H1 (cell line): ENCODE measurements around the gene PRSS36. TPM values are rescaled to one million over a fixed set of nuclear protein-coding genes. Genes with fewer than 3 reads are reported as not detected.
A peak's percentile ranks its signal among the peaks of the same experiment; 100 is the strongest.

Experiments
- CTCF ChIA-PET: fragments of 300-600 bp; sonication (Branson Sonifier 250); formaldehyde crosslinking; loops from one replicate; lab custom pipeline; 2021; ENCODE audit not compliant: partially characterized antibody; lab: Charles Lee
- POLR2A ChIA-PET: fragments of 300-600 bp; sonication (Branson Sonifier 250); formaldehyde crosslinking; loops from one replicate; lab custom pipeline; 2021; ENCODE audit warnings: inconsistent platforms; ENCODE audit not compliant: partially characterized antibody; lab: Charles Lee
- DNase-seq, 2 experiments: peaks; one replicate each; pipeline versions ENCODE4 v3.0.0 to v3.0.0-alpha.2; 2010 to 2022; ENCODE audit warnings: low spot score in 2 of 2, low read depth in 1 of 2, mixed read lengths in 1 of 2
- FAIRE-seq: peaks from 2 replicates; lab custom pipeline; 2011; peaks lifted over from hg19 to GRCh38; lab: Jason Lieb, UNC
- H2AFZ ChIP-seq: 2 replicates; pipeline ENCODE4 v1.8.1; 2012; ENCODE audit warnings: low read length, inconsistent platforms
- H2AK5ac ChIP-seq: 2 replicates; pipeline ENCODE4 v1.6.1; 2013; ENCODE audit warnings: low read depth, low read length
- H2BK120ac ChIP-seq: replicated peaks from 2 replicates; pipeline ENCODE3; 2013; ENCODE audit warnings: low read depth, low read length, inconsistent platforms
- H2BK12ac ChIP-seq: 2 replicates; pipeline ENCODE4 v1.6.1; 2013; ENCODE audit warnings: low read depth, low read length
- H2BK15ac ChIP-seq: 2 replicates; pipeline ENCODE4 v1.6.1; 2013; ENCODE audit warnings: low read length
- H2BK20ac ChIP-seq: 2 replicates; pipeline ENCODE4 v1.6.1; 2013; ENCODE audit warnings: low read length
- H2BK5ac ChIP-seq: 2 replicates; pipeline ENCODE4 v1.6.1; 2013; ENCODE audit warnings: low read depth, low read length
- H3K14ac ChIP-seq: 2 replicates; pipeline ENCODE4 v1.6.1; 2013; ENCODE audit warnings: inconsistent platforms; ENCODE audit not compliant: insufficient read length
- H3K18ac ChIP-seq: 2 replicates; pipeline ENCODE4 v1.6.1; 2013; ENCODE audit warnings: low read length; ENCODE audit errors: extremely low read depth
- H3K23ac ChIP-seq: 2 replicates; pipeline ENCODE4 v1.6.1; 2013; ENCODE audit warnings: inconsistent platforms; ENCODE audit not compliant: insufficient read length
- H3K23me2 ChIP-seq: 2 replicates; pipeline ENCODE4 v1.6.1; 2013; ENCODE audit warnings: low read depth, low read length
- H3K27ac ChIP-seq: 2 replicates; pipeline ENCODE4 v1.6.1; 2011; ENCODE audit warnings: low read depth, low read length, inconsistent platforms
- H3K27me3 ChIP-seq, 4 experiments: replicated peaks in 1 of 4; 1 replicate in 1 of 4; 2 replicates in 3 of 4; pipeline versions ENCODE4 v1.6.1 to v1.8.1; 2011 to 2013; ENCODE audit warnings: low read length in 3 of 4, mild to moderate bottlenecking in 3 of 4, inconsistent platforms in 2 of 4, mixed read lengths in 2 of 4, moderate library complexity in 1 of 4; ENCODE audit not compliant: control insufficient read depth in 3 of 4, insufficient read depth in 3 of 4; ENCODE audit errors: extremely low read depth in 1 of 4
- H3K36me3 ChIP-seq, 4 experiments: 2 replicates each; pipeline versions ENCODE4 v1.6.1 to v1.8.1; 2011 to 2013; ENCODE audit warnings: mild to moderate bottlenecking in 4 of 4, low read length in 3 of 4, moderate library complexity in 2 of 4, control low read depth in 1 of 4, inconsistent platforms in 1 of 4; ENCODE audit not compliant: insufficient read depth in 4 of 4, control insufficient read depth in 2 of 4
- H3K4ac ChIP-seq: replicated peaks from 2 replicates; pipeline ENCODE3; 2013; ENCODE audit warnings: low read length, low read depth, mixed read lengths, inconsistent platforms; ENCODE audit not compliant: insufficient read length
- H3K4me1 ChIP-seq, 4 experiments: replicated peaks in 1 of 4; 1 replicate in 1 of 4; 2 replicates in 3 of 4; pipeline versions ENCODE4 v1.6.1 to v1.8.1; 2011 to 2013; ENCODE audit warnings: low read length in 3 of 4, inconsistent platforms in 2 of 4, mixed read lengths in 1 of 4; ENCODE audit not compliant: insufficient read depth in 4 of 4, control insufficient read depth in 3 of 4
- H3K4me2 ChIP-seq, 2 experiments: 2 replicates each; pipeline versions ENCODE4 v1.6.1 to v1.8.1; 2011 to 2013; ENCODE audit warnings: low read depth in 2 of 2, low read length in 2 of 2, control low read depth in 1 of 2, inconsistent platforms in 1 of 2, mild to moderate bottlenecking in 1 of 2; ENCODE audit not compliant: insufficient read depth in 1 of 2
- H3K4me3 ChIP-seq, 4 experiments: fragments of 200-600, 300-600 bp in 1 of 4; sonication (generic), shearing (Covaris generic), sonication (Bioruptor Twin) in 1 of 4; 2 replicates each; pipeline versions ENCODE4 v1.5.1 to v1.8.1; 2011 to 2016; ENCODE audit warnings: low read length in 4 of 4, low read depth in 3 of 4, control low read depth in 2 of 4, inconsistent platforms in 2 of 4, mild to moderate bottlenecking in 2 of 4, mixed read lengths in 1 of 4, moderate library complexity in 1 of 4; ENCODE audit not compliant: insufficient read depth in 2 of 4; ENCODE audit errors: extremely low read depth in 1 of 4
- H3K56ac ChIP-seq: replicated peaks from 2 replicates; pipeline ENCODE3; 2013; ENCODE audit warnings: low read depth, mild to moderate bottlenecking, mixed read lengths, low read length, inconsistent platforms; ENCODE audit not compliant: insufficient read length
- H3K79me1 ChIP-seq: 2 replicates; pipeline ENCODE4 v1.6.1; 2013; ENCODE audit warnings: low read depth, low read length, control low read depth
- H3K79me2 ChIP-seq, 2 experiments: 2 replicates each; pipeline versions ENCODE4 v1.6.1 to v1.8.1; 2012 to 2013; ENCODE audit warnings: low read length in 2 of 2, mild to moderate bottlenecking in 2 of 2, inconsistent platforms in 1 of 2; ENCODE audit not compliant: insufficient read depth in 2 of 2, control insufficient read depth in 1 of 2
- H3K9ac ChIP-seq, 4 experiments: replicated peaks in 1 of 4; 1 replicate in 1 of 4; 2 replicates in 3 of 4; pipeline versions ENCODE4 v1.6.1 to v1.8.1; 2011 to 2013; ENCODE audit warnings: low read depth in 3 of 4, low read length in 3 of 4, control low read depth in 2 of 4, mild to moderate bottlenecking in 2 of 4, moderate library complexity in 2 of 4, inconsistent platforms in 1 of 4; ENCODE audit errors: extremely low read depth in 1 of 4
- H3K9me3 ChIP-seq, 2 experiments: 2 replicates each; pipeline versions ENCODE4 v1.6.1 to v1.8.1; 2012 to 2013; ENCODE audit warnings: mild to moderate bottlenecking in 2 of 2, moderate library complexity in 2 of 2, control low read depth in 1 of 2, inconsistent platforms in 1 of 2, low read depth in 1 of 2, low read length in 1 of 2, mixed read lengths in 1 of 2; ENCODE audit not compliant: insufficient read depth in 2 of 2
- H4K20me1 ChIP-seq, 2 experiments: replicated peaks in 1 of 2; 2 replicates each; pipeline versions ENCODE3 to v1.8.1; 2011 to 2013; ENCODE audit warnings: inconsistent platforms in 2 of 2, low read length in 2 of 2, mild to moderate bottlenecking in 1 of 2; ENCODE audit not compliant: insufficient read depth in 2 of 2, control insufficient read depth in 1 of 2
- H4K5ac ChIP-seq: 2 replicates; pipeline ENCODE4 v1.6.1; 2013; ENCODE audit warnings: low read length, low read depth, mixed read lengths, inconsistent platforms; ENCODE audit not compliant: insufficient read length
- H4K8ac ChIP-seq: 2 replicates; pipeline ENCODE4 v1.8.0; 2013; ENCODE audit warnings: mild to moderate bottlenecking, moderate library complexity, low read length, inconsistent platforms; ENCODE audit not compliant: insufficient read depth; ENCODE audit errors: extremely low read depth
- H4K91ac ChIP-seq: replicated peaks from 2 replicates; pipeline ENCODE3; 2013; ENCODE audit warnings: low read length, mixed read lengths, inconsistent platforms; ENCODE audit not compliant: insufficient read length
- ASH2L ChIP-seq: fragments of 200-600, 300-600 bp; sonication (generic); IDR thresholded peaks from one replicate; pipeline ENCODE4 v1.7.1; 2017; ENCODE audit warnings: low read length
- MAX ChIP-seq: IDR thresholded peaks from 2 replicates; pipeline ENCODE4 v1.6.1; 2012; ENCODE audit warnings: inconsistent platforms
- POLR2AphosphoS5 ChIP-seq: IDR thresholded peaks from 2 replicates; pipeline ENCODE4 v1.6.1; 2011; ENCODE audit warnings: low read depth, low read length
- YY1 ChIP-seq: IDR thresholded peaks from 2 replicates; pipeline ENCODE4 v1.6.1; 2011; ENCODE audit warnings: low read depth, mild to moderate bottlenecking, low read length
- WGBS, 2 experiments: shearing (Covaris generic) in 1 of 2; methylation state at CpG; one replicate each; pipeline versions ENCODE4 v1.1.6 to v1.1.7; 2013 to 2015; ENCODE audit warnings: low lambda C conversion rate in 2 of 2, mixed read lengths in 2 of 2, inconsistent platforms in 1 of 2, low coverage in 1 of 2, missing lambda C conversion rate in 1 of 2; ENCODE audit not compliant: insufficient replicate concordance in 2 of 2, insufficient coverage in 1 of 2, insufficient read length in 1 of 2; ENCODE audit errors: extremely low coverage in 1 of 2, missing lambda C conversion rate in 1 of 2; 5-methylcytosine and 5-hydroxymethylcytosine counted together
- polyA plus RNA-seq, 7 experiments: library from polyadenylated mRNA; depleted of rRNA in 3 of 7; stranded (reverse) in 5 of 7; unstranded in 2 of 7; fragments of >200 nt in 5 of 7; fragments of 200-250 nt in 2 of 7; gene quantifications; 1 replicate in 5 of 7; 2 replicates in 1 of 7; 4 replicates in 1 of 7; pipeline versions ENCODE4 v1.2.1 to v1.2.3, GENCODE V29; 2011 to 2013; ENCODE audit warnings: missing spikeins in 2 of 7, mixed read lengths in 2 of 7
- total RNA-seq: library from RNA; stranded (reverse); fragmentation: NEBNext Ultra II Directional; extraction: Animal tissue kit (Norgen Biotek cat#: 25700); gene quantifications from 2 replicates; pipeline ENCODE4 v1.2.1, GENCODE V29; 2021

PRSS36 gene
- total and polyA plus RNA-seq, 2 of the 8 experiments (the other 6 are each of a cell fraction or from before 2014, with no cell fraction given): 1.3 to 1.9 TPM

GRCh38 chr16:31193874-31194273, 44.0 kb upstream of the PRSS36 start:
- no peak overlapping the region for H4K91ac ChIP-seq
- no peak for DNase-seq
- H3K4me2 ChIP-seq: no peak overlapping the region
- H3K9ac ChIP-seq: no peak overlapping the region
- FAIRE-seq: no peak
- no peaks in the 10 kb centered on the region for H3K27me3 ChIP-seq
- CTCF ChIA-PET: interaction anchor here (1.6 kb wide), 1 partner anchor 23 kb away, joined by 4 read pairs; the partner anchor contains the start of gene PYDC1
- no peak overlapping the region for H4K8ac ChIP-seq
- H3K4me1 ChIP-seq: no peaks in the 10 kb centered on the region
- no peaks in the 10 kb centered on the region for H3K9me3 ChIP-seq
- TF ChIP-seq MAX: no peak
- TF ChIP-seq POLR2AphosphoS5: peak; percentile 42
- no peak for TF ChIP-seq YY1
- TF ChIP-seq ASH2L: no peak
- TF ChIP-seq, all 59 proteins: peak for 1
- Histone ChIP-seq H2AFZ (no peak overlapping the region), H3K79me1 (peaks cover 7% of the 10 kb centered on the region), H2BK12ac (no peak overlapping the region), H2BK5ac (no peak overlapping the region), H3K4ac (no peak overlapping the region), H4K5ac (no peak overlapping the region), H2BK15ac (no peak overlapping the region), H3K14ac (no peak overlapping the region), H3K23ac (no peak overlapping the region), H4K20me1 (peaks cover 5 to 36% of the 10 kb centered on the region in 2 experiments), H3K79me2 (peaks cover 0 to 22% of the 10 kb centered on the region in 2 experiments; a peak in 2 of 4 replicates), H3K18ac (no peak overlapping the region), H3K4me3 (no peak overlapping the region), H2BK20ac (no peak overlapping the region), H3K36me3 (peaks cover 50 to 77% (median 75%) of the 10 kb centered on the region in 4 experiments), H3K27ac (no peak overlapping the region), H3K23me2 (no peaks in the 10 kb centered on the region), H2BK120ac (no peak overlapping the region), H2AK5ac (no peak overlapping the region), H3K56ac (no peak overlapping the region)
- 93% methylated on average over 2 of the region's 2 CpGs; no CpG with 5 or more reads in 1 of the 2 experiments for WGBS, 2 experiments
- POLR2A ChIA-PET: interaction anchor here (0.6 to 17.4 kb wide), 12 partner anchors 9 to 317 kb away, joined by 3 to 430 read pairs (median 6); partner anchors contain the start of genes FUS, KAT8, PYCARD and PYDC1
